ENCODE results near the gene TMEM40.

GRCh38 chr3:12746419-12746818 lies 12.6 kb downstream of the TMEM40 start:
- no peak for TF ChIP-seq GATA2 (IDR thresholded peaks at IDR 0.05; ENCODE audit: low read depth, low read length)
- no peak for TF ChIP-seq GATA3 (IDR thresholded peaks at IDR 0.05; ENCODE audit: low read depth, low read length)
